HG03460 (cell line): ENCODE results near the gene FAM222A.

Experiments used
- ATAC-seq: cut with Tn5 transposase; IDR thresholded peaks from one replicate; pipeline ENCODE4 v1.9.1; 2021; ENCODE audit not compliant: unreplicated experiment

Gene FAM222A

DNA sequence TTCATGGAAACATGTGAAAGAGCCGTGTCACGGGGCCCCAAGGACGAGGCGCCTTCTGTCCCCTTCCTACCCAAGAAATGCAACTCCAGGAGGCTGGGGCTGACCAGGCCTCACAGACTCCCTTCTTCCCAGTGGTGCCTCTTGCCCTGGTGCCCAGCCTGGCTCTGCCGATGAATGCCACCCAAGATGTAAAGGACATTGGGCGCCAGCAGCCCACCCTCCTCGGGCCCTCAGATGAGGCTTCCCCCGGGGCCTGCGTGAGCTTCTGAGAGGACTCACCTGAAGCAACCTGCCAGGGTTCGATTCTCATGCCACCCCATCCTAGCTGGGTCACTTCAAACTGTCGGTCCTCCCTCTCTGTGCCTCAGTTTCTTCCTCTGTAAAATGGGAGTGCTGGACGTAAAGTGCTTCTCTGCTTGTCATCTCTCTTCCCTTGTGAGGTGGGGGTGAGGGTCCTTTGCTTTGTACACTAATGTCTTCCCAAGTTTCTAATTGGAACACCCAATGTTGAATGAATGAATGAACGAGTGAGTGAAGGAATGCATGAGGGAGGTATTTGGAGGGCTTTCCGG is 10.8 kb downstream of the FAM222A start:
- no peak for ATAC-seq

DNA sequence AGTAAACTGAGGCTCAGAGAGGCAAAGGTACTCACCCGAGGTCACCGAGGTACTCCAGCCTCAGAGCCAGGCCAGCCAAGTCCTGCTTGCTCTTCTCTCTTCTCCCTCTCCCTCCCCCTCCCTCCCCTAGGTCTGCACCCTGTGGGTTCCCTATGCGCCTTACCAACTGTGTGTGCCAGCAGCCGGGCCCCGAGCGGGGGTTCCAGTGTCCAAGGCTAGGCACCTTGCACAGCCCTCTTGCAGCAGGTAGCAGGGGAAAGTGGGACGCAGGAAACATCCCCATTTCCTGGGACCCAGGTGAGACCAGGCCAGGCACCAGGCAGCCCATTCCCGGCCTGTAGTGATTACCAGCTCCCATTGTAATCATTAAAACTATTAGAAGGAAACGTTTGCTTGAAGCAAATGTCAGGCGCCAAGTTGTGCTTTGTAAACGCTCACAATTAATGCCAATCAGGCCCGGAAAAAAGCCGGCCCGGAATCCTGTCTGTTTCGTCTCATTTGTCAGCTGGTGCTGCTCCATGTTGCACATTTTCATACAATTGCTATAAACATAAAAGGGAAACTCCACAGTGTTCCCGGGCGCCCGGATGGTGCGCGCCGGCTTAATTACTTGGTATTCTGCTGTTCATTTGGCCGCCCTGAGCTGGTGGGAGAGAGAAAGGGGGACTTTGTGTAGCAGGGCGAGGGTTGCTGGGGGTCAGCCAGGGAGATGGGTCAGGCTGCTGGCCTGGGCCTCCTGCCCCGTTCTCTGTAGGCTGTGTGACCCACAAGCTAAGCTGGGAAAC is 11.9 kb downstream of the FAM222A start:
- no peak for ATAC-seq

DNA sequence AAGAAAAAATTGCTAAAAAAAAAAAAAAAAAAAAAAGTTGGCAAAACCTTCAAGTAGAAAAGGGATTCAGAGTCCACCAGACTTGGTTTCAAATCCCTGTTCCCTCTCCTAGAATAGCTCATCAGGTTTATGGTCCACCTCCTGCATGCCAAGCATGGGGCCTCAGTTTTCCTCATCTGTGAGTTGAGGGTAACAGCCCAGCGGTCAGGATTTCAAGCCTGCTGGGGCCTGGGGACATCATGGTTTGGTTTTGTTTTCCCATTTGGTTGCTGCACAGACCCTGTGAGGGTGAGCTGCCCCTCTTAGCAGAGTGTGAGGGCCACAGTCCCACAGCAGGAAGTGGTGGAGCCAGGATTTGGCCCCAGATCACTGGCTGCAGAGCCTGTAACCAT is 12.5 kb downstream of the FAM222A start:
- ATAC-seq: no peak

DNA sequence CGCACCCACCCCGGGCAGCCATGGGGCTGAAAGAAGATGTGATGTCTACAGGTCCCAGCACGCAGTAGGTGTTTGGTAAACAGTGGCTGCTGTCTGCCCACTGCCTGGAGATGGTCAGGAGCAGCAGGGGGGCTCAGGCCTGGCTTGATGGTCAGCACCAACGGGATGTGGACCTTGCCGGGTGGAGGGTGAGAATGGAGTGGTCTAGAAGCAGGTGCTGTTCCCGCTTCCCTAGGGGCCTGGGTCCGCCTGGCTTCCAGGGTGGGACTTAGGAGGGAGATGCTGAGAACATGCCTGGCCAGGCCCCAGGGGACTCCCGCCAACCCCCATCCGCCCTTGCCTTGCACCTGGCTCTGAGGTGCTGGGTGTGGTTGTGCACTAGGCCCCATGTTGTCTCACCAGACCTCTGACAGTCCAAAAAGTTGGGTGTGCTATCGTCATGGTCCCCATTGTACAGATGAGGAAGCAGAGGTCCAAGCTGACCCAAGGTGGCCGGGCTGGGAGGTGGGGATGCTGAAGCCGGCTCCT is 12.9 kb downstream of the FAM222A start:
- ATAC-seq: no peak

DNA sequence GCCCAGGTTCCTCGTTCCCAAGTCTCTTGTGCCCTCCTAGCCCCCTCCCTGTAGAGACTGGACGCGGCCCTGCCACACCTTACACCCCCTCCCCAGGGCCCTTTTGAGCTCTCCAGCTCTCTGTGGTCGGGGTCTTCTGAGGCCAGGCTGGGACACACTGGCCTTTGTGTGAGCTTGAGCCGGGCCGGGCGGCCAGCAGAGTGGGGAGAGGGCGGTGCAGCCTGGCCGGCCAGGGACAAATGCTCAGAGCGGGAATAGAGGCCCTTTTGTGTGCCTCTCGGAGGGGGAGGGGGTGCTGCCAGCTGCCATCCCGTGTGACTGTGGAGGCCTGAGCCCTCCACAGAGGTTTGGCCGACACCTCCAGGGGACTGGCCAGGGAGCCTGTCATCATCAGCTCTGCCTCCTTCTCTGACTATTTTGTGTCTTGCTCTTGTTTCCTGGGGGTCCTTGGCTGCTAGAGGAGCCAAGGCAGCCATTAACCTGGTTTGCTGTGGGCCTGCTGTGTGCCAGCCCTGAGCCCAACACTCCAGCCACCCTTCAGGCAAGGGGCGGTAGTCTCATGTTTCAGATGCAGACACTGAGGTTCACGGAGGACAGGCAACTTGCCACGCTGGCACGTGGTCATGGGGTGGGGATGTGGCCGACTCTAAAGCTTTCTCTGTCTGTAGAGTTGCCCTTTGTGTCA is 13.6 kb downstream of the FAM222A start:
- no peak for ATAC-seq

DNA sequence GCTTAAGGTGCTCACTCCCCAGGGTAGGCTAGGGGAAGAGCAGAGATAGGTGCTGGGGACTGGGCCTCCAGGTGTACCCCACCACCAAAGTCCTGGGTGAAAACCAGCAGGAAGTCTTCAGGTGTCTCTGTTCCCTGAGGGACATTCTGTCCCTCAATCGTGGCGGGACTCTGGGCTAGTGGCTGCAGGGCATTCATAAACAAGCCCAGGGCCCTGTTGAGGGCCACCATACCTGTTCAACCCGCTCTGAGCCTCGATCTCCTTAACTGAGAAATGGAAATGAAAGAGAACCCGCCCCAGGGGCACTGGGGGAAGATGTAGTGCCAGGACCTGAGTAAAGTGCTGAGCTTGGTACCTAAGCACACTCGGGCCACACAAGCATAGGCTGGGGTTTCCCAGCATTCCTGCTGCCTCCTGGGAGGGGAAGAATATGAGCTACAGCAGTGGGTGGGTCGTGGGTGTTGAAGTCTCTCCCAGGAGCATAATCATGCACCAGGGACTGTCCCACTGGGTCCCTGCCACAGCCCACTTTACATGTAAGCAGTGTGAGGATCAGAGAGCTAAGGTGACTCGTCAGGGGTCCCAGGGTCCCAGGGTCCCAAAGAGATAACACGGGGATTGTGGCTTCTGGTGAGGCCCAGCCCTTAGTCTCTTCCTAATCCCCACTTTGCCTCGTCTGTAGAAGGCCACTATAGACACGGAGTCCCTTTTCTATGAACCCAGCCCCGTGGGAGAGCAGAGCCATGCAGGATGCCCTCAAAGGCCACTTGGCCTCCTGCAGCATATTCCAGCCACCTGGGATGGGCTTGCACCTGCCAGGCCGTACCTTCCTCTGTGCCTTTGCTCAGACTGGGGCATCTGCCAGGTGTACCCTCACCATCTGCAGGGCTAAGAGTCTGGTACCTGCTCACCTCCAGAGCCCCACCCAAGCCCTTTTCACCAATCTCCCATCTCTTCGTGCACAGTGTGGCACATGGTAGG is 14.4 kb downstream of the FAM222A start:
- no peak for ATAC-seq

DNA sequence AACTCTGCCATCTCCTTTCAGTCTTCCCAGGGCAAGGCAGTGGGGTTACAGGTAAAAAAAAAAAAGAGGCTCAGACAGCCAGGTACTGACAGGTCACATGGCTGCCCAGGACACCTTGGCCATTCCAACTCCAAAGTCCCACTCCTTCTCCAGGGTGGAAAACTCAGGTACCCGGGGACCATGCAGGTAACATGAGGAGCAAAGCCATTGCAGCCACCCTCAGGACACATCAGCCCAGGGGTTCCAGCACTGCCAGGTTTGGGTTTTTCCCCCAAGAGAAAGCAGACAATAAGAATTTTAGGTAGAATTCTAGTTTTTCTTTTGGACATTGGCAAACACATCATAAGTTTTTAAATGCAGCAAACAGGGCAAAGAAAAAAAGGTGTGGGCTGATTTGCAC is 15.3 kb downstream of the FAM222A start:
- ATAC-seq: no peak

DNA sequence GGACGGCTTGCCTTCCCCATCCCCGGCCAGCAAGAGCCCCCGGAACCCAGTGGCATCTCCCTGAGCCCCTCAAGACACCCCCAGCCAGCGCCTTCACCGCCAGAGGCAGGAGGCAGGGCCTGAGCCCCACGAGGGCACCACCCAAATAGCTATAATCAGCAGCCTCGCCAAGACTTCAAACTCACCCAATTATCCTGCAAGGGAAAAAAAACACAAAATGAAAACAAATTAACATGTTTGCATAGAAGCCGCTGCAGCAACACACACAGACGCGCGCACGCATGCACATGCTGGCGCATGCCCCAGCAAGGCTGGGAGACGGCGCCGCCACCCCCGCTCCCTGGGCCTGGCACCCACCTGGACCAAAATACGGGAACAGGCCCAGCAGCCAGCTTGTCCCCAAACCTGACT is 15.8 kb downstream of the FAM222A start:
- ATAC-seq: no peak

DNA sequence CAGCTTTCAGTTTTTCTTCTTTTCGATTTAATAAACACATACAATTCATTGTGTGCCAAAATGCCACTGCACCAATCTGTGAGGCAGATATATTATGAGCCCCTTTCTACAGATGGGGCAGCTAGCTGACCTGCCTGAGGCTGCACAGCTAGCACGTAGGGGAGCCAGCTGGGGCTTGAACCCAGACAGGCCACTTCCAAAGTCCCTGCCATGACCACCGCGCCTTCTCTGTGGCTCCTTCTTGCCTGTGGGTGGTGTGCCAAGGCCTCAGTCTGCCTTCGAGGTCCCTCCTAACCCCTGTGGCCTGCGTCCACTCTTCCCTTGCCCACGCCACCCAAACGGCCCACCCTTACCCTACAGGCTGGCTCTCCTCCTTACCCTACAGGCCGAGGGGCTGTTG is 16.2 kb downstream of the FAM222A start:
- ATAC-seq: no peak

DNA sequence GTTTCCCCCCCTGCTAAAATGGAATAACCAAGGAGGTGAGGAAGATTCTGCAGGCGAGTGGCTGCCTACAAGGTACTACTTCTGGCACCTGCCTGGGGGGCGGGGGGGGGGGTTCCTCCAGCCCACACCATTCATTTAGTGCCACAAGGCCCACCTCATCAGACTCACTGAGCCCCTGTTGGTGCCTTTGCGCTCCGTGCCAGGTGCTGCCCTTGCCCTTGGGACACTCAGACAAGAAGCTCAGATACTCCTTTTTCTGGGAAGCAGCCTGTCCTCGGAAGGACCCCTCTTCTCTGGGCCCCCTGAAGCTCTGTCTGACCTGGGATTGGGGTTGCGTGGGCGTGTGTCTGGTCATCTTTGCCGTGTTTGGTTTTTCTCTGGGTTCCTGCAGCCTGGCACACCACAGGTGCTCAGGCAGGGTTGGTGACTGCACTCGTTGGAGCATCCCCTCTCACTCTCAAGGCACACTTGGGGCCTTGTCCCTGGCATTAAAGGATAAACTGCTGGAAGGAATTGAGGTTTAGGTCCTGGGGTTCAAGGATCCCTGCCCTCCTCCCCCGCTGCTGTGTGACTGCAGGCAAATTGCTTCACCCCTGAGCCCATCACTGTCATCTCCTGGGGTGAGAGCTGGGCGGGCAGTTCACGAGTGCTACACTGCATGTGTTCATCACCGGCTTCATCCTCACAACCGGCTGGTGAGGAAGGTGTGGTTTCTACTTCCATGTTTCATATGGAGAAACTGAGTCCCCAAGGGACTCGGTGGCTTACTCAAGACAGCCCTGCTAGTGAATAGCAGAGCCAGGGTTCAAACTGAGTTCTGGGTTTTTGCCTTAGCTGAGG is 16.9 kb downstream of the FAM222A start:
- no peak for ATAC-seq

DNA sequence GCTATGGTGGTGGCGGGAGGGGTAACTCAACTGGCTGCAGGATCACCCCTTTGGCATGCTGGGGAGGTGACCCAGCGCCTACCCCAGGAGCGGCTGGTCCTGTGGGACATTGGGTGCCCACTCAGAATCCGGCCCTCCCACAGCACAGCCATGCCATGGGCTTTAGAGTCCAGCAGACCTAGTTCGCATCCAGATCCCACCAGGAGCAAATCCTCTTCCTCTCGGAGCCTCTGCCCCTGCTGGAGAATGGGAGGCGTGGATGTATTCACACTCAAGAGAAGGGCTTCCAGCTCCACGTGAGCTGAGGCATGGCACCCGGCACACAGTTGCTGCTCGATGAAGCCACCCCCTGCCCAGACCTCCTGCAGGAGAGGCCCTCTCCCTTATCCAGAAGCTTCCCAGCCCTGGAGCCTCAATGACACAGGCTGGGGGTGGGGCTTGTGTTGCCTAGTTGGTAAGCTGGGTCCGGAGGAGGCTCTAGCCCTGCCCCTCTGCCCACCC is 17.7 kb downstream of the FAM222A start:
- no peak for ATAC-seq

DNA sequence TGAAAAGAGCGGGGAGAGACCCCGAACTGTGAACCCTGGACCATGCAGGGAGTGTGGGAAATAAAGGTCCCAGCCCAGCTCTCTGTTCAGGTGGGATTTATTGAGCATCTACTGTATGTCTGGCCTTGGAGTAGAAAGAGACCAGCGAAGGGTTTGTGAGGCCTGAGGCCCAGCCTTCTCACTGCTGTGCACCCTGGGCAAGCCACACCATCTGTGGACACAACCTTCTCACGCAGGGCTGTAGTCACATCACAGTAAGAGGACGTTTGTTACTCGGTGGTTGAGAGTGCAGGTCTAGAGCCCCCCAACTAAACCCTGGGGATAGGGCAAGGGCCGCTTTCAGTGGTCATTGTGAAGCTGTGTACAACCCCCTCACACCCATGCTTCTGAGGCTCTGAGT is 18.2 kb downstream of the FAM222A start:
- no peak for ATAC-seq

DNA sequence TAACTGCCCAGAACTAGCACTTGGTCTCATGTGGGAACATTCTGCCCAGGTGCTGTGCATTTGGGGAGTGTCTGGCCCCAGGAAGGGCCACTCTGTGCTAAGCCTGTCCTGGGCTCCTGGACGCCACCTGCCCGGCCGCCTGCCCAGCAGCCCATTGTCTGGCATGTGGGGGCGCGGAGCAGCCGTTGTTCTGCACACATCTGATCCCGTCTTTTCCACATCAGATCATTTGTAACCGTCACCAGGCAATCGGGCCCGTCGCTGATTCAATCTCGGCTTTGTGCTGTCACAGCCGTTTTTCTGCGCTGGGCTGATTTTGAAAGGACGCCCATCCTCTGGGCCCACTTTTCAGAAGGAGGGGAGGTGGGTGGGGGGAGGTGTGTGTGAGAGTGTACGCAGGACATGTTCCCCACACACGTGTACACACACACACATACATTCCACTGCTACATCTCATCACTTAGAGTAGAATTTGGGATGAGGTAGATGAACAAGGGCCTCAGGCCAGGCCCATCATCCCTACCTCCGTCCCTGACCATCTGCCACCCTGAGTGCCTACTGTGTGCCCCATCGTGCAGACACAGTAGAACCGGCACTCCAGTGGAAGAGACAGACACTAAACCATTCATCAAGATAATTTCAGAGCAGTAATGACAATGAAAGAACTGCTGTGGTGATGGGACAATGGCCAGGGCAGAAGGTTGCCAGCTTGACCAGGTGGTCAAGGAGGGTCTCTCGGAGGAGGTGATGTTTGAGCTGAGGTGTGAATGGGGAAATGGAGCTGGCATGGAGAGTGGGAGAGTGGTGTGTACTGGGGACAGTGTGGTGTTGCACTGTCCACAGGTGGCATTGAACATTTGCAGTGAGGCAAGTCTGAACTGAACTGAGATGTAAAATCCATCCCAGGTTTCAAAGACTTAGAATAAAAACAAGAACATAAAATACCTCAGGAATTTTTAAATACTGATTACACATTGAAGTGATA is 19.0 kb downstream of the FAM222A start:
- no peak for ATAC-seq

DNA sequence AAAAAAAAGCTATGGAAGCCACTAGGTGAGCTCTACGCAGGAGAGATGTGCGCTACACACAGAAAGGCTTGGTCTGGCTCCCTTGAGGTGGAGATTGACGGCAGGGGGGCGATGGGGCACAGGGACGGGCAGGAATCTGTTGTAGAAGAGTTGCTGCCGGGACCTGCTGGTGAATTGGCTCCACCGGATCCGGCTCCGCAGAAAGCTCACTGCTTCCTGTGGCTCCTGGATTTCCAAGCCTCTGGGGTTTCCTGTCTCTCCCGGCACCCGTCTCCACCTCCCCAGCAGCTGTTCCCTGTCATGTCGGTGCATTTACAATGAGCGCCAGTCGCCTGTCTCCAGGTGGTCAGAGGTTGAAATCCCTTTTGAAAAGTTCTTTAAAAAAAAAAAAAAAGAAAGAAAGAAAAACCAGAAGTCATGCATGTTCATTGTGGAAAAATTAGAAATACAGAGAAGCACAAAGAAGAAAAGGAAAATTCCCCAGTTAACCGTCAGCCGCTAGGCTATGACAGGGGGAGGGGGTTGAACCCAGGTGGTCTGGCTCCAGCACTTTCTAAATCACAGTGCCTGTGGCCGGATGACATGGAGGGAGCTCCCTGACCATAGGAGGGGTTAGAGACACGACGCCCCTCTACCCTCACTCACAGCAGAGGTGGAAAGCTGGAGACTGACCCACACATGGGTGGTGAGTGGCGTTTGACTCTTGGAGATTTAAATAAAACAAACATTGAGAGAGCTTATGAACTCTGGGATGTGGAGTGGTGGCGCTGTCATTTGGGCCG is 20.8 kb downstream of the FAM222A start:
- no peak for ATAC-seq

DNA sequence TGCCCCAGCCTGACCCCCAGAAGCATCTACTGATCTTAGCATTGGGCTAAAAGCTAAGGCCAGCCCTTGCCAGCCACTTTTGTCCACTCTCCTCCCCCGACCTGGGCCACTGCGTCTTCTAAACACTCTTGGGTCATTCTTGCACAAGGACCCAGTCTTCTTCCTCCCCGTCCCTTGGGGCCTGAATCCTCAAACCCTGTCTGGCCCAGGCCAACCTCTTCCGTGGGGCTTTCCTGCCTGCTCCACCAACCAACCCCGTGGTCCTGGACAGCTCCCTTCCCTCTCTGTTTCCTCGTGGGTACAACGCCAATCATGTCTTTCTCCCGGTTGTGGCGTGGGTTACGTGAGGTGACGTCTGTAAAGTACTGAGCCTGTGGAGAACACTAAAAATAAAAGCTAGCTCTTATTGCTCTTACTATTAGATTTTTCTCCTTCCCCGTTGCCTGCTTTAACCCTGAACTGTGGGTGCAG is 21.5 kb downstream of the FAM222A start:
- ATAC-seq: no peak

DNA sequence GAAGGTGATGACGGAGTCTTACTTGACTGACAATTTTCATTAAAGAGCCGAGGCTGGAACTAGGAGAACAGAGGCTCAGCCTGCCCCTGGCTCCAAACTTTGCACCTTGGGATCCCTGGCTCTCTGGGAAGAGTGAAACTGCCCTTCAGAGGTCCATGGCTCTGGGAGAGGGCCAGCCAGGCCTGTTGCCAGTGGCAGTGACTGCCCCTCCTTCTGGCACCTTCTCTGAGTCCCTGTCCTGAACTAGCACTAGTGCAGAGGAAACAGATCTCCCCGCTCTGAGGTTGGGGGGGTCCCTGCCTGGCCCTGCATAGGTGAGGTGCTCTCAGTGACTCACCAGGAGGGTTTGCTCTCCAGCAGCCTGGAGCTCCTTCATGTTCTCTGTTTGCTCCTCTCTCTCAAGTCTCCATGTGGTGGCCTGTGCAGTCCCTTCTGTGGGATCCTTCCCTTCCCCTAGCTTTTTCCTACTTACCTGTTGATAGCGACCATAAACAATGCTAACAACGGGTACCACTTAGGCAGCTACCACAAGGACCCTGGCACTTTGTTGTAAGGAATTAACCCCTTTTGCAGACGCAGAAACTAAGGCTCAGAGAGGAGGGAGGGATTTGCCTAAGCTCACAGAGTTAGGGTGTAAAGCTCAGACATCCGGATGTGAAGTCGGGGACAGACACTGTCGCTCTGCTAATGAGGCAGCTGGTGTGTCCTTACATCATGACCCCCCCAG is 22.4 kb downstream of the FAM222A start:
- no peak for ATAC-seq

DNA sequence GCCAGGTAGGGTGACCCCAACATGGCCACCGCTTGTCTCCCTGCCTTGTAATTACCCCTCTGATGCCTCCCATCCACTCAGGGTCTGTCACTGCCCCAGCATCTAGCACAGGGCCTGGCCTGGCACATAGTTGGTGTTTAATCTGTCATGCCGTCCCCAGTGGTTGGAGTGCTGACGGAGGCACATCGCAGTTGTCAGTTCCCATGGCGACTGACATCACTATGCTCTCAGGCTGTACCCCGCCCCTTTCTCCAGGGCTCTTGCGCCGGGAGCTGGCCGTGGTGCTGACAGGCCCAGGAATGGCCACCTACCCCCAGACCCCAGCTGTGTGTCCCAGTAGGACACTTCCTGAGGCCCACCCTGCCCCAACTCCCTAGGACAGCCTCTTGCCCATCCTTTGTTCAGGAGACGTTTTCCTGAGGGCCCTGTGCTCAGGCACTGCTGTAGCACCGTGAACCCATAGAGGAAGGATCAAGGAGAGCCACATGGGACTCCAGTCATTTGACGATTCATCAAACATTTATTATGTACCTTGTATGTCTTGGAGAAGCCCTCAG is 23.0 kb downstream of the FAM222A start:
- ATAC-seq: no peak
